H1 (cell line): ENCODE measurements around the gene FOXB1. TPM values are rescaled to one million over a fixed set of nuclear protein-coding genes. Genes with fewer than 3 reads are reported as not detected.
A peak's percentile ranks its signal among the peaks of the same experiment; 100 is the strongest.

Source experiments
- CTCF ChIA-PET: fragments of 300-600 bp; sonication (Branson Sonifier 250); formaldehyde crosslinking; loops from one replicate; lab custom pipeline; 2021; ENCODE audit not compliant: partially characterized antibody; lab: Charles Lee
- POLR2A ChIA-PET: fragments of 300-600 bp; sonication (Branson Sonifier 250); formaldehyde crosslinking; loops from one replicate; lab custom pipeline; 2021; ENCODE audit warnings: inconsistent platforms; ENCODE audit not compliant: partially characterized antibody; lab: Charles Lee
- DNase-seq, 2 experiments: peaks; one replicate each; pipeline versions ENCODE4 v3.0.0 to v3.0.0-alpha.2; 2010 to 2022; ENCODE audit warnings: low spot score in 2 of 2, low read depth in 1 of 2, mixed read lengths in 1 of 2
- FAIRE-seq: peaks from 2 replicates; lab custom pipeline; 2011; peaks lifted over from hg19 to GRCh38; lab: Jason Lieb, UNC
- H2AFZ ChIP-seq: 2 replicates; pipeline ENCODE4 v1.8.1; 2012; ENCODE audit warnings: low read length, inconsistent platforms
- H2AK5ac ChIP-seq: 2 replicates; pipeline ENCODE4 v1.6.1; 2013; ENCODE audit warnings: low read depth, low read length
- H2BK120ac ChIP-seq: replicated peaks from 2 replicates; pipeline ENCODE3; 2013; ENCODE audit warnings: low read depth, low read length, inconsistent platforms
- H2BK12ac ChIP-seq: 2 replicates; pipeline ENCODE4 v1.6.1; 2013; ENCODE audit warnings: low read depth, low read length
- H2BK15ac ChIP-seq: 2 replicates; pipeline ENCODE4 v1.6.1; 2013; ENCODE audit warnings: low read length
- H2BK20ac ChIP-seq: 2 replicates; pipeline ENCODE4 v1.6.1; 2013; ENCODE audit warnings: low read length
- H2BK5ac ChIP-seq: 2 replicates; pipeline ENCODE4 v1.6.1; 2013; ENCODE audit warnings: low read depth, low read length
- H3K14ac ChIP-seq: 2 replicates; pipeline ENCODE4 v1.6.1; 2013; ENCODE audit warnings: inconsistent platforms; ENCODE audit not compliant: insufficient read length
- H3K18ac ChIP-seq: 2 replicates; pipeline ENCODE4 v1.6.1; 2013; ENCODE audit warnings: low read length; ENCODE audit errors: extremely low read depth
- H3K23ac ChIP-seq: 2 replicates; pipeline ENCODE4 v1.6.1; 2013; ENCODE audit warnings: inconsistent platforms; ENCODE audit not compliant: insufficient read length
- H3K23me2 ChIP-seq: 2 replicates; pipeline ENCODE4 v1.6.1; 2013; ENCODE audit warnings: low read depth, low read length
- H3K27ac ChIP-seq: 2 replicates; pipeline ENCODE4 v1.6.1; 2011; ENCODE audit warnings: low read depth, low read length, inconsistent platforms
- H3K27me3 ChIP-seq, 4 experiments: replicated peaks in 1 of 4; 1 replicate in 1 of 4; 2 replicates in 3 of 4; pipeline versions ENCODE4 v1.6.1 to v1.8.1; 2011 to 2013; ENCODE audit warnings: low read length in 3 of 4, mild to moderate bottlenecking in 3 of 4, inconsistent platforms in 2 of 4, mixed read lengths in 2 of 4, moderate library complexity in 1 of 4; ENCODE audit not compliant: control insufficient read depth in 3 of 4, insufficient read depth in 3 of 4; ENCODE audit errors: extremely low read depth in 1 of 4
- H3K36me3 ChIP-seq, 4 experiments: 2 replicates each; pipeline versions ENCODE4 v1.6.1 to v1.8.1; 2011 to 2013; ENCODE audit warnings: mild to moderate bottlenecking in 4 of 4, low read length in 3 of 4, moderate library complexity in 2 of 4, control low read depth in 1 of 4, inconsistent platforms in 1 of 4; ENCODE audit not compliant: insufficient read depth in 4 of 4, control insufficient read depth in 2 of 4
- H3K4ac ChIP-seq: replicated peaks from 2 replicates; pipeline ENCODE3; 2013; ENCODE audit warnings: low read length, low read depth, mixed read lengths, inconsistent platforms; ENCODE audit not compliant: insufficient read length
- H3K4me1 ChIP-seq, 4 experiments: replicated peaks in 1 of 4; 1 replicate in 1 of 4; 2 replicates in 3 of 4; pipeline versions ENCODE4 v1.6.1 to v1.8.1; 2011 to 2013; ENCODE audit warnings: low read length in 3 of 4, inconsistent platforms in 2 of 4, mixed read lengths in 1 of 4; ENCODE audit not compliant: insufficient read depth in 4 of 4, control insufficient read depth in 3 of 4
- H3K4me2 ChIP-seq, 2 experiments: 2 replicates each; pipeline versions ENCODE4 v1.6.1 to v1.8.1; 2011 to 2013; ENCODE audit warnings: low read depth in 2 of 2, low read length in 2 of 2, control low read depth in 1 of 2, inconsistent platforms in 1 of 2, mild to moderate bottlenecking in 1 of 2; ENCODE audit not compliant: insufficient read depth in 1 of 2
- H3K4me3 ChIP-seq, 4 experiments: fragments of 200-600, 300-600 bp in 1 of 4; sonication (generic), shearing (Covaris generic), sonication (Bioruptor Twin) in 1 of 4; 2 replicates each; pipeline versions ENCODE4 v1.5.1 to v1.8.1; 2011 to 2016; ENCODE audit warnings: low read length in 4 of 4, low read depth in 3 of 4, control low read depth in 2 of 4, inconsistent platforms in 2 of 4, mild to moderate bottlenecking in 2 of 4, mixed read lengths in 1 of 4, moderate library complexity in 1 of 4; ENCODE audit not compliant: insufficient read depth in 2 of 4; ENCODE audit errors: extremely low read depth in 1 of 4
- H3K56ac ChIP-seq: replicated peaks from 2 replicates; pipeline ENCODE3; 2013; ENCODE audit warnings: low read depth, mild to moderate bottlenecking, mixed read lengths, low read length, inconsistent platforms; ENCODE audit not compliant: insufficient read length
- H3K79me1 ChIP-seq: 2 replicates; pipeline ENCODE4 v1.6.1; 2013; ENCODE audit warnings: low read depth, low read length, control low read depth
- H3K79me2 ChIP-seq, 2 experiments: 2 replicates each; pipeline versions ENCODE4 v1.6.1 to v1.8.1; 2012 to 2013; ENCODE audit warnings: low read length in 2 of 2, mild to moderate bottlenecking in 2 of 2, inconsistent platforms in 1 of 2; ENCODE audit not compliant: insufficient read depth in 2 of 2, control insufficient read depth in 1 of 2
- H3K9ac ChIP-seq, 4 experiments: replicated peaks in 1 of 4; 1 replicate in 1 of 4; 2 replicates in 3 of 4; pipeline versions ENCODE4 v1.6.1 to v1.8.1; 2011 to 2013; ENCODE audit warnings: low read depth in 3 of 4, low read length in 3 of 4, control low read depth in 2 of 4, mild to moderate bottlenecking in 2 of 4, moderate library complexity in 2 of 4, inconsistent platforms in 1 of 4; ENCODE audit errors: extremely low read depth in 1 of 4
- H3K9me3 ChIP-seq, 2 experiments: 2 replicates each; pipeline versions ENCODE4 v1.6.1 to v1.8.1; 2012 to 2013; ENCODE audit warnings: mild to moderate bottlenecking in 2 of 2, moderate library complexity in 2 of 2, control low read depth in 1 of 2, inconsistent platforms in 1 of 2, low read depth in 1 of 2, low read length in 1 of 2, mixed read lengths in 1 of 2; ENCODE audit not compliant: insufficient read depth in 2 of 2
- H4K20me1 ChIP-seq, 2 experiments: replicated peaks in 1 of 2; 2 replicates each; pipeline versions ENCODE3 to v1.8.1; 2011 to 2013; ENCODE audit warnings: inconsistent platforms in 2 of 2, low read length in 2 of 2, mild to moderate bottlenecking in 1 of 2; ENCODE audit not compliant: insufficient read depth in 2 of 2, control insufficient read depth in 1 of 2
- H4K5ac ChIP-seq: 2 replicates; pipeline ENCODE4 v1.6.1; 2013; ENCODE audit warnings: low read length, low read depth, mixed read lengths, inconsistent platforms; ENCODE audit not compliant: insufficient read length
- H4K8ac ChIP-seq: 2 replicates; pipeline ENCODE4 v1.8.0; 2013; ENCODE audit warnings: mild to moderate bottlenecking, moderate library complexity, low read length, inconsistent platforms; ENCODE audit not compliant: insufficient read depth; ENCODE audit errors: extremely low read depth
- H4K91ac ChIP-seq: replicated peaks from 2 replicates; pipeline ENCODE3; 2013; ENCODE audit warnings: low read length, mixed read lengths, inconsistent platforms; ENCODE audit not compliant: insufficient read length
- E2F6 ChIP-seq: IDR thresholded peaks from 2 replicates; pipeline ENCODE4 v1.6.1; 2012; ENCODE audit warnings: inconsistent platforms
- EZH2 ChIP-seq: fragments of 200-600 bp; sonication (generic); IDR thresholded peaks from 2 replicates; pipeline ENCODE4 v1.7.1; 2012; ENCODE audit warnings: low read depth, mild to moderate bottlenecking, moderate library complexity, low read length, inconsistent platforms; ENCODE audit not compliant: severe bottlenecking
- SUZ12 ChIP-seq: fragments of 200-600 bp; sonication (generic); IDR thresholded peaks from 2 replicates; pipeline ENCODE4 v1.6.1; 2012; ENCODE audit warnings: mild to moderate bottlenecking, inconsistent platforms, low read length, moderate library complexity, mixed read lengths
- WGBS, 2 experiments: shearing (Covaris generic) in 1 of 2; methylation state at CpG; one replicate each; pipeline versions ENCODE4 v1.1.6 to v1.1.7; 2013 to 2015; ENCODE audit warnings: low lambda C conversion rate in 2 of 2, mixed read lengths in 2 of 2, inconsistent platforms in 1 of 2, low coverage in 1 of 2, missing lambda C conversion rate in 1 of 2; ENCODE audit not compliant: insufficient replicate concordance in 2 of 2, insufficient coverage in 1 of 2, insufficient read length in 1 of 2; ENCODE audit errors: extremely low coverage in 1 of 2, missing lambda C conversion rate in 1 of 2; 5-methylcytosine and 5-hydroxymethylcytosine counted together
- polyA plus RNA-seq, 7 experiments: library from polyadenylated mRNA; depleted of rRNA in 3 of 7; stranded (reverse) in 5 of 7; unstranded in 2 of 7; fragments of >200 nt in 5 of 7; fragments of 200-250 nt in 2 of 7; gene quantifications; 1 replicate in 5 of 7; 2 replicates in 1 of 7; 4 replicates in 1 of 7; pipeline versions ENCODE4 v1.2.1 to v1.2.3, GENCODE V29; 2011 to 2013; ENCODE audit warnings: missing spikeins in 2 of 7, mixed read lengths in 2 of 7
- total RNA-seq: library from RNA; stranded (reverse); fragmentation: NEBNext Ultra II Directional; extraction: Animal tissue kit (Norgen Biotek cat#: 25700); gene quantifications from 2 replicates; pipeline ENCODE4 v1.2.1, GENCODE V29; 2021

Gene FOXB1
- total and polyA plus RNA-seq, 2 of the 8 experiments (the other 6 are each of a cell fraction or from before 2014, with no cell fraction given): 0.92 to 1.5 TPM

- no peak overlapping the region for H3K27ac ChIP-seq
- FAIRE-seq (no peak), DNase-seq (no peak)
- H3K79me2 ChIP-seq: peaks cover 0 to 11% of the 10 kb centered on the region in 2 experiments; a peak in 1 of 4 replicates
- H3K27me3 ChIP-seq: peaks cover 25 to 74% (median 59%) of the 10 kb centered on the region in 4 experiments; a peak in 6 of 7 replicates
- no peak overlapping the region for H2AK5ac ChIP-seq
- H3K23me2 ChIP-seq: peaks cover 46% of the 10 kb centered on the region
- H4K8ac ChIP-seq: no peak overlapping the region
- H2BK15ac ChIP-seq: no peak overlapping the region
- WGBS, 2 experiments: 3% methylated on average over 26 of the region's 26 CpGs; no CpG with 5 or more reads in 1 of the 2 experiments
- H3K4me3 ChIP-seq: peak overlapping the region; percentile 42 to 63 (median 50); a peak in 6 of 8 replicates
- H4K20me1 ChIP-seq: peaks cover 0 to 3% of the 10 kb centered on the region in 2 experiments
- ChIA-PET CTCF (interaction anchor here (0.9 to 2.7 kb wide), 6 partner anchors 9 to 286 kb away, joined by 3 to 24 read pairs (median 4); no protein-coding TSS in a partner anchor), POLR2A (interaction anchor here (3.3 kb wide), 1 partner anchor 8 kb away, joined by 24 read pairs; no protein-coding TSS in a partner anchor)
- peak overlapping the region; percentile 98 to 100 for H3K4me2 ChIP-seq
- no peak overlapping the region for H3K9ac ChIP-seq
- H3K79me1 ChIP-seq: no peaks in the 10 kb centered on the region
- H2AFZ ChIP-seq: no peak overlapping the region
- H3K9me3 ChIP-seq: no peaks in the 10 kb centered on the region; a peak in 1 of 4 replicates
- H3K36me3 ChIP-seq: peaks cover 0 to 4% (median 0%) of the 10 kb centered on the region in 4 experiments; a peak in 2 of 8 replicates
- no peak overlapping the region for H4K5ac ChIP-seq
- no peak overlapping the region; the same call in 1 of the 2 replicates for H3K18ac ChIP-seq
- TF ChIP-seq EZH2 (peak; percentile 61), E2F6 (no peak), SUZ12 (peak; percentile 42)
- no peak overlapping the region for H3K56ac ChIP-seq
- no peak overlapping the region for H2BK5ac ChIP-seq
- peak overlapping the region; percentile 31 for H2BK120ac ChIP-seq
- no peak overlapping the region for H3K23ac ChIP-seq
- H2BK12ac ChIP-seq: no peak overlapping the region
- no peak overlapping the region for H4K91ac ChIP-seq
- H3K4ac ChIP-seq: no peak overlapping the region
- no peak overlapping the region for H3K14ac ChIP-seq
- no peak overlapping the region for H2BK20ac ChIP-seq
- peaks cover 19 to 51% (median 26%) of the 10 kb centered on the region in 4 experiments for H3K4me1 ChIP-seq
These were observed 1.4 kb upstream of the FOXB1 start for GRCh38 chr15:60002528-60003218.
